Adrenal gland (tissue), 12 donors: Measurements from ENCODE around the gene AFAP1. TPM values are rescaled to one million over a fixed set of nuclear protein-coding genes. Genes with fewer than 3 reads are reported as not detected.
A peak's percentile ranks its signal among the peaks of the same experiment; 100 is the strongest.

Experiments used
- DNase-seq, 7 donors: peaks; one replicate each; pipeline ENCODE4 v3.0.0-alpha.2; 2019 to 2020
- H3K27ac ChIP-seq, 5 donors: fragments of 200-600 bp; sonication (generic) in 4 of 5; 1 replicate in 3 of 5; 2 replicates in 2 of 5; pipeline versions ENCODE4 v1.5.1 to v1.8.0; 2016 to 2020; ENCODE audit warnings: mild to moderate bottlenecking in 1 of 5
- H3K27me3 ChIP-seq: fragments of 200-600 bp; 2 replicates; pipeline ENCODE4 v1.8.0; 2021
- H3K36me3 ChIP-seq, 2 donors: fragments of 200-600 bp; replicated peaks in 1 of 2; 1 replicate in 1 of 2; 2 replicates in 1 of 2; pipeline versions ENCODE4 v1.5.1 to v1.8.0; 2018 to 2022
- H3K4me1 ChIP-seq, 2 donors: fragments of 200-600 bp; replicated peaks in 1 of 2; 1 replicate in 1 of 2; 2 replicates in 1 of 2; pipeline versions ENCODE4 v1.5.1 to v1.8.0; 2018 to 2021
- H3K4me3 ChIP-seq, 4 donors: fragments of 200-600 bp; sonication (generic) in 3 of 4; one replicate each; pipeline ENCODE4 v1.5.1; 2016 to 2018
- H3K9me3 ChIP-seq, 3 donors: fragments of 200-600 bp; sonication (generic) in 1 of 3; replicated peaks in 1 of 3; 1 replicate in 2 of 3; 2 replicates in 1 of 3; pipeline versions ENCODE4 v1.5.1 to v1.8.0; 2016 to 2021
- POLR2A ChIP-seq, 2 donors: fragments of 450-650 bp; IDR thresholded peaks; one replicate each; pipeline ENCODE4 v1.6.1; 2017; ENCODE audit warnings: antibody characterized with exemption in 2 of 2, mild to moderate bottlenecking in 2 of 2, moderate library complexity in 1 of 2
- WGBS, 4 donors: extraction: QIAGEN DNeasy Blood & Tissue Kit in 2 of 4; methylation state at CpG; one replicate each; pipeline versions ENCODE4 v1.1.5 to v1.1.7; 2013 to 2017; 5-methylcytosine and 5-hydroxymethylcytosine counted together
- intact Hi-C, 2 donors: fragments of 100-400 bp; cut with DNase I; formaldehyde crosslinking; loops; one replicate each; pipeline versions ENCODE4 v1.14.1 to v1.15.0; 2022 to 2023
- polyA plus RNA-seq, 3 donors: library from polyadenylated mRNA; stranded (reverse); fragments of 200-250 nt in 2 of 3; fragments of 350-450 nt in 1 of 3; fragmentation: Illumina TruSeq in 1 of 3; extraction: RNeasy Lipid Tissue Mini Kit (QIAGEN cat#74804) in 1 of 3; gene quantifications; one replicate each; pipeline ENCODE4 v1.2.3, GENCODE V29; 2013 to 2014
- total RNA-seq, 9 donors: library from RNA; depleted of rRNA in 4 of 9; stranded (reverse); fragments of >200 nt in 4 of 9; fragments of 120-200 nt in 1 of 9; fragmentation: NEBNext Ultra II Directional in 1 of 9; extraction: Animal tissue kit (Norgen Biotek cat#: 25700) in 1 of 9; gene quantifications; one replicate each; pipeline versions ENCODE4 v1.1.0 to v1.2.4, GENCODE V29; 2013 to 2023
- TF ChIP-seq, protein P1 (sequence below), 6 experiments: fragments of 450-650 bp in 4 of 6; fragments of 200-600 bp in 2 of 6; sonication (generic) in 1 of 6; IDR thresholded peaks; 1 replicate in 5 of 6; 2 replicates in 1 of 6; pipeline versions ENCODE4 v1.5.1 to v1.8.0; 2016 to 2021; ENCODE audit warnings: antibody characterized with exemption in 6 of 6, mild to moderate bottlenecking in 2 of 6, moderate library complexity in 1 of 6
- donor health status: healthy with polysubstance abuse.
- donor health status: Bipolar disorder and iron deficiency.
- donor health status: DM: yes; HTN: yes; CAD: no.
- donor health status: DM: no; HTN: no; CAD: no.
- donor health status: DM: no; HTN: no; CAD: no.
- donor health status: DM: yes; HTN: yes; CAD: no.

Gene AFAP1
- total and polyA plus RNA-seq, 12 donors: 3.3 to 16.1 (median 9.8) TPM

DNA sequence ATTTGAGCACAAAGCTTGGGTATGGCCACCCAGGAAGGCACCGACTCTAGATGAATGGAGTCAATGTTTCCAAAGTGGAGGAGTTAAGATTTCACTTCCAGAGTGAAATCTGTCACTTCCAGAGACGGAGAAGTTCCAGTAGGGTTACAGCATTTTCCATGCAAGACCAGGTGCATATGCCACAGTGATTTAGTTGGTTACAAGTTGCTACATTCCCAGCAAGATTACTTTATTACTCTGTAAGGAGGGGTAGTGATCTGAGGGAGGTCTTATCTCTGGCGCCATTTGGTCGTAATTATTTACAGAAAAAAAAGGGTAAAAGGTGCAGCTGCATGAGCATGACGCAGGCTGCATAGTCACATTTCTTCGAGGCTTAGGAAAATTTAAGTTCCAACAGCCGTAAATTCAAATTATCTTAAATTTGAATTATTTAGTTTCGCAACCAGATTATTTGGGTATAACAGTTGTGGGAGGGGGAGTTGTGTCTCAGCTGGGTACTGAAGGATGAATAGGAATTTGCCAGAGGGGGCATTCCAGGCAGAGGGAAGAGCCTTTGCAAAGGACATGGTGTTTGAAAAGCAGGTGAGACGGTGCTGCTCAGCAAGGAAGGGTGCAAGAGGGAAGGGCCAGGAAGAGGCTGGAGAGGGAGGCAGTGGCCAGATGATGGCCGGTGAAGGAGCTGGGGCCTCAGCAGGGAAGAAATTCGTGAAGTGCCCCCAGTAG is 17.4 kb upstream of the AFAP1 start:
- Histone ChIP-seq H3K27me3 (no peaks in the 10 kb centered on the region), H3K4me1 (peaks cover 14 to 27% of the 10 kb centered on the region in 2 donors), H3K4me3 (no peak overlapping the region), H3K9me3 (no peaks in the 10 kb centered on the region), H3K27ac (peak overlapping the region in 1 of 5 donors; percentile 62), H3K36me3 (no peaks in the 10 kb centered on the region)
- no peak for DNase-seq
- 76 to 82% (median 80%) methylated on average over 11 of the region's 11 CpGs for WGBS, 4 donors
- intact Hi-C loops: no loop called here
- TF ChIP-seq, protein P1, sequence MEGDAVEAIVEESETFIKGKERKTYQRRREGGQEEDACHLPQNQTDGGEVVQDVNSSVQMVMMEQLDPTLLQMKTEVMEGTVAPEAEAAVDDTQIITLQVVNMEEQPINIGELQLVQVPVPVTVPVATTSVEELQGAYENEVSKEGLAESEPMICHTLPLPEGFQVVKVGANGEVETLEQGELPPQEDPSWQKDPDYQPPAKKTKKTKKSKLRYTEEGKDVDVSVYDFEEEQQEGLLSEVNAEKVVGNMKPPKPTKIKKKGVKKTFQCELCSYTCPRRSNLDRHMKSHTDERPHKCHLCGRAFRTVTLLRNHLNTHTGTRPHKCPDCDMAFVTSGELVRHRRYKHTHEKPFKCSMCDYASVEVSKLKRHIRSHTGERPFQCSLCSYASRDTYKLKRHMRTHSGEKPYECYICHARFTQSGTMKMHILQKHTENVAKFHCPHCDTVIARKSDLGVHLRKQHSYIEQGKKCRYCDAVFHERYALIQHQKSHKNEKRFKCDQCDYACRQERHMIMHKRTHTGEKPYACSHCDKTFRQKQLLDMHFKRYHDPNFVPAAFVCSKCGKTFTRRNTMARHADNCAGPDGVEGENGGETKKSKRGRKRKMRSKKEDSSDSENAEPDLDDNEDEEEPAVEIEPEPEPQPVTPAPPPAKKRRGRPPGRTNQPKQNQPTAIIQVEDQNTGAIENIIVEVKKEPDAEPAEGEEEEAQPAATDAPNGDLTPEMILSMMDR (IDR thresholded peaks at IDR 0.05): no peak
- no peak for TF ChIP-seq POLR2A (IDR thresholded peaks at IDR 0.05)

DNA sequence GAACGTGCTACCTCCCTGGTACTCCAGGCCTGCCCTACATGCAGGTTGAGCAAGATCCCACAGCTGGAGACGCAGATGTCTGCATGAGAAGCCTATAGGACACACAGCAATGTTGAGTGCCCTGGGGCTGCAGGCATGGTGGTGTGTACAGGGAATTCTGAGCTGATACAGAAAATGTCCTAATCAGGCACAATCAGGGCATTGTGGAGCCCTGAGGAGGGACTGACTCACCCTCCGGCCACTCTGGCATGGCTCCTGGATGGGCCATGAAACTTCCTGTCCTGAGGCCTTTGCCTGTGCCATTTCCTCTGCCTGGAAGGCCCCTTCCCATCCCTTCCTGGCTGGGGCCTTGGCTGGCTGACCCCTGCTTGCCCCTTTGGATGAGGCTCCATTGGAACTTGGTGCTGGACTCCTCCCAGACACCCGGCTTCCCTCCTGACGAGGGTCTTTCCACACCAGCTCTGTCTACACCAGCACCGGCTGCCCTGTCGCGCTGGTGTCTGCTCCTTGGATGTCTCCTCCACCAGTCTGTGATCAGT is 16.7 kb upstream of the AFAP1 start:
- TF ChIP-seq, protein P1 (IDR thresholded peaks at IDR 0.05): no peak
- TF ChIP-seq POLR2A (IDR thresholded peaks at IDR 0.05): no peak
- WGBS, 4 donors: 67 to 80% (median 74%) methylated on average over 8 of the region's 8 CpGs

DNA sequence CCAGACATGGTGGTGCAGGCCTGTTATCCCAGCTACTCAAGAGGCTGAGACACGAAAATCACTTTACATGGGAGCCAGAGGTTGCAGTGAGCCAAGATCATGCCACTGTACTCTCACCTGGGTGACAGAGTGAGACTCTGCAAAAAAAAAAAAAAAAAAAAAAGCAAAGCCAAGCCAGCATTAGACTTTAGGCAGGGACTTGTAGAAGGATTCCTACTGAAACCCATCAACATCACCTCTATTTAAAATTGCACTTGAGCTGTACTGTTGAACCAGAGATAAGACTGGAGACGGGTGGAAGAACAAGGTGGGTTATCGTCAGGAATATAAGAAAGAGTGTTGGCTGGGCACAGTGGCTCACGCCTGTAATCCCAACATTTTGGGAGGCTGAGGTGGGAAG is 15.7 kb upstream of the AFAP1 start:
- no peak overlapping the region for H3K27ac ChIP-seq
- intact Hi-C loops: no loop called here

More for the DNA sequence above, 16.7 kb upstream of the AFAP1 start:
- no peaks in the 10 kb centered on the region for H3K9me3 ChIP-seq
- no peak overlapping the region for H3K4me3 ChIP-seq
- H3K4me1 ChIP-seq: peaks cover 13 to 25% of the 10 kb centered on the region in 2 donors
- no peaks in the 10 kb centered on the region for H3K36me3 ChIP-seq
- H3K27ac ChIP-seq: peak overlapping the region in 2 of 5 donors; percentile 38 to 62
- H3K27me3 ChIP-seq: no peaks in the 10 kb centered on the region
- intact Hi-C loops: no loop called here
- peak; percentile 52 to 82 (median 76) for DNase-seq

DNA sequence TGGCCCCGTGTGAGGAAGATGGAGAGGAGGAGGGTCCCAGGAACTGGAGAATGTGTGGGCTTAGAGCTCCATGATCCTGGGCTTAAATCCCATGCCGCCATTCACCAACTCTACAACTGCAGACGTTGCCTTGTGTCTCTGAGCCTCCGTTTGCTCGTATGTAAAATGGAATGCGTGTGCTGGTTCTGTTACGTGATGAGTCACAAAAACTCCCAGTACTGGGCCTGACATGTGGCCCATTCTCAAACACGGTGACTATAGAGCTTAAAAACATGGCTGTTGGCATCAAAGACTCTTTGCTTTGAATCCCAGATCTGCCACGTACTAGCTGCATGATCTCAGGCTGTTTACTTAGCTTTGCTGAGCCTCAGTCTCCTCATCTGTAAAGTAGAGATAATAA is 13.0 kb upstream of the AFAP1 start:
- WGBS, 4 donors: 88 to 93% (median 92%) methylated on average over 9 of the region's 9 CpGs
- Histone ChIP-seq H3K9me3 (no peaks in the 10 kb centered on the region), H3K4me1 (peaks cover 4 to 10% of the 10 kb centered on the region in 2 donors), H3K27me3 (no peaks in the 10 kb centered on the region), H3K4me3 (no peak overlapping the region), H3K27ac (no peak overlapping the region), H3K36me3 (no peaks in the 10 kb centered on the region)
- TF ChIP-seq POLR2A (IDR thresholded peaks at IDR 0.05): no peak
- TF ChIP-seq, protein P1 (IDR thresholded peaks at IDR 0.05): no peak
- DNase-seq: no peak
- intact Hi-C loops: no loop called here

More for the DNA sequence above, 15.7 kb upstream of the AFAP1 start:
- WGBS, 4 donors: 86 to 99% (median 92%) methylated on average over 4 of the region's 4 CpGs
- Histone ChIP-seq H3K4me1 (peaks cover 4 to 16% of the 10 kb centered on the region in 2 donors), H3K4me3 (no peak overlapping the region), H3K27me3 (no peaks in the 10 kb centered on the region), H3K9me3 (no peaks in the 10 kb centered on the region), H3K36me3 (no peaks in the 10 kb centered on the region)
- TF ChIP-seq, protein P1 (IDR thresholded peaks at IDR 0.05): no peak
- no peak for TF ChIP-seq POLR2A (IDR thresholded peaks at IDR 0.05)
- DNase-seq: no peak
